SK-N-MC (cell line): ENCODE results near the gene CD99L2.

Experiments used
- EZH2 ChIP-seq: fragments of 200-600 bp; sonication (generic); IDR thresholded peaks from one replicate; pipeline ENCODE4 v1.6.1; 2017; ENCODE audit warnings: antibody characterized with exemption
- FOXP2 ChIP-seq: optimal IDR thresholded peaks from 2 replicates; pipeline ENCODE3; 2011; ENCODE audit warnings: mild to moderate bottlenecking, moderate library complexity; ENCODE audit not compliant: insufficient read depth; ENCODE audit errors: extremely low read length, control extremely low read depth
- POLR2AphosphoS5 ChIP-seq: IDR thresholded peaks from 2 replicates; pipeline ENCODE4 v1.6.1; 2012; ENCODE audit warnings: mild to moderate bottlenecking, low read depth, low read length, borderline replicate concordance

DNA sequence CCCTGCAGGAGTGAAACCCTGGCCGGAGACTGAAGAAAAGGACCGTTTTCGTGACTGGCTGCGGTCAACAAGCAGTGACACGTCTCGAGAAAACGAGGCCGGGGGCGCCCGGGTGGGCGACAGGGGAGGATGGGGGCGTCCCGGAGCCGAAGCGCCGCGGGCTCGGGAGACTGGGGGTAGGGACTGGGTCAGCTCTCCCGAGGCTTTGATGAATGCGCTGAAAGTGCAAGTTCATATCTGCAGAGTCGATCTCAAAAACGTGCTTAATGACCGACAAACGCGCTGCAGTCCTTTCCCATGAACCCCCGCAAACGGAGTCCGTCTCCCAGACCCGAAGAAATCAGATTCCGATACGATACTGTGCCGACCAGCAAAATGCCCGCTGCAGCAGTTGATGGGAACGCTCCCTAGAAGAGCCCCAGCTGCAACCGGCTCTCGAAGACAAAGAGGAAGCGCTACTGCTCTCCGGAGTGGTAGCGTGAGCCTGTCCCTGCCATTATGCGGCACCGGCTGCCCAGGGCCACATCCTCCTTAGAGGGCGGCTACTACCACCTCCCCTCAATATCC lies 806 bp upstream of the CD99L2 start:
- TF ChIP-seq POLR2AphosphoS5 (no peak), EZH2 (no peak), FOXP2 (no peak)
